Stimulated activated CD8-positive, alpha-beta memory T cell treated with anti-CD3 and anti-CD28 coated beads, Interleukin-12 subunit alpha, Interleukin-12 subunit beta, amount 100 ng/mL, for 24 hours (primary cell): ENCODE data around the gene EP400.
A peak's percentile ranks its signal among the peaks of the same experiment; 100 is the strongest.
"Not testable (repeated sequence)": the region's sequence is repeated elsewhere in the genome, so short reads cannot be mapped to it uniquely, and the experiment has no call there.

Source experiments
- DNase-seq: peaks from one replicate; pipeline ENCODE4 v3.0.0-alpha.2; 2020; ENCODE audit errors: extremely low read depth

The EP400 gene

GRCh38 chr12:132068250-132068649, 118.5 kb downstream of the EP400 start:
- DNase-seq: no peak

- no peak for DNase-seq
Observed at GRCh38 chr12:132069336-132069985, 119.7 kb downstream of the EP400 start.

- DNase-seq: no peak
Observed at GRCh38 chr12:132070298-132070697, 120.6 kb downstream of the EP400 start.

- DNase-seq: no peak
Observed at GRCh38 chr12:132071040-132071810, 121.5 kb downstream of the EP400 start.

GRCh38 chr12:132071830-132072384, 122.2 kb downstream of the EP400 start:
- no peak for DNase-seq

DNA sequence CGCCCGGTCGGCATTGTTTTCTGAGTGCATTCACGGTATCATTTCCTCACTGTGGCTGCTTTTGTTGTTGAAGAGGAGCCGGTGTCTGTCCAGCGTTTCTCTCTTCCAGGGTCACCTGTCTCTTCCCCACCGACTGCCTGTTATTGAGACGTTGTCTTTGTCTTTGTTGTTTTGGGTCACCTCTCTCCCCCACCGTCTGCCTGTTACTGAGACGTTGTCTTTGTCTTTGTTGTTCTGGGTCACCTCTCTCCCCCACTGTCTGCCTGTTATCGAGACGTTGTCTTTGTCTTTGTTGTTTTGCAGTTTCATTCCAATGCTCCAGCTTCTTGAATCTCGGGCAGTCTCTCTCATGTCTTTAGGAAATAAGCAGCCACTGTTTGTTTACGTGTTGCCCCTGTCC, 124.5 kb downstream of the EP400 start:
- no peak for DNase-seq

- no peak for DNase-seq
Observed at GRCh38 chr12:132075026-132075713, 125.4 kb downstream of the EP400 start.

DNA sequence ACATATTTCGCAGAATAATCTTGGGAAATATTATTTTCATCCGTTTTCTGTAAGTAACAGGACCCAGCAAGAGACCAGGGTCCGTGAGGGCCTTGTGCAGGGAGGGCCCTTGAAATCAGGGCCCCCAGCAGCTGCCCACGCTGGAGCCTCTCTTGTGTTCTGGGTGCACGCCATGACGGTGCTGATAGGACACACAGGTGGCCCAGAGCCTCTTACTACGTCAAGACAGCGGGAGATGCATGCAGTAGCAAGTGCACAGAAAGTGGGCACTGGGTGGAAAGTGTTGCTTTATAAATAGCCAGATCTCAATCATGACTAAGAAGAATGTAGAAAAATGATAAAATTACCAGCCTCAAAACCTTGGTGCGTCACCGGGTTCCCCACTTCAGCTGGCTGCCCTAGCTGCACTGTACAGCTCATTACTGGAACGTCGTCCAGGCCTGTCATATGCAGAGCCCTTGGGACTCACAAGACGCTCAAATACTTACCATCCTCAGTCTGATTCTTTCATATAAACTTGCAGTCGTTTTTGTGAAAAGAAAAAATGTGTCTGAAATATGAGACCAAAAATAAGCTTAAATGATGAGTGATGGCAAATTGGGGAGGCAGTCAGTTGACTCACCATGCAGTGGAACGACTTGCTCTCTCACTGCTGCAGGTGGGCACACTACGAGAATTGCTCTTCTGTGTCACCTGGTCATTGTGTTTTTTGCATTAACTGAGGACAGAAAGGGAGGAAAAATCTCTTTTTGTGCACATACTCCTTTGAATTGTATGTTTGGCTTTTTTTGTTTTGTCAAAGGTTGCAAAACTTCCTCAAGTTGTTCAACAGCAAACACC, 126.2 kb downstream of the EP400 start:
- DNase-seq: no peak

- no peak for DNase-seq
Observed at GRCh38 chr12:132076711-132077110, 127.0 kb downstream of the EP400 start.

GRCh38 chr12:132077322-132078100, 127.8 kb downstream of the EP400 start:
- no peak for DNase-seq

GRCh38 chr12:132078190-132078589, 128.4 kb downstream of the EP400 start:
- DNase-seq: no peak

DNA sequence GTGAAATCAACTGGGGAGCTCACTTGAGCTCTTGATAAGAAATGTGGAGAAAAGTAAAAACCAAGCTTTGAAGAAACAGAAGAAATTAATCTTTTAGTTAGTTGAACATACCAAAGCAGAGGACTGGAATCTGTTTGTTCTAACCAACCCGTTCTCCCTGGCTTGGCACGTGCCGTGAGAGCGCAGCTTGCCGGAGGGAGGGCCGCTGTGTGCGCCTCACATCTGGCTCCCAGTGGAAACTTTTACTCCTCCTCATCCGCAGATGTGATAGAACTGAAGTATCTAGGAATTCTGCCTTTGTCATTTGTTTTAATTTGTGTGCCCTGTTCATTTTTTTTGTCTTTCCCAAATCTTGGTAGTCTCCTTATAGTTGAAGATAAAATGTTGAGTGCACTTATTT, 129.5 kb downstream of the EP400 start:
- DNase-seq: no peak

GRCh38 chr12:132079695-132080094, 130.0 kb downstream of the EP400 start:
- no peak for DNase-seq

GRCh38 chr12:132080515-132080914, 130.8 kb downstream of the EP400 start:
- DNase-seq: not testable (repeated sequence)

- no peak for DNase-seq
Observed at GRCh38 chr12:132081423-132081822, 131.7 kb downstream of the EP400 start.

DNA sequence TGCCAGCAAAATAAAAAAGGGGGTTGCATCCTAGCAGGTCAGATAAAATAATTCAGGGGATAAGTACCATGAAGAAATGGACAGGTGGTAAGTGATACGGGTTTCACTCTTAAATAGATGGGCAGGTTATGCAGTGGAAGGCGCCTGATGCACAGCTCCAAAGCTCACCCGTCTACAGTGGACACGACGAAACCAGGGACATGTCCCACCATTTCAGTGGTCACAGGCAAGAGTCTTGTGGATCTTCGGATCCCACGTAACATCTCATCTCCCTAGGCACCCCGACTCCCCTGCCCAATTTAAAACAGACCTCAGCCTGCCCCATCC, 133.8 kb downstream of the EP400 start:
- DNase-seq: no peak

DNA sequence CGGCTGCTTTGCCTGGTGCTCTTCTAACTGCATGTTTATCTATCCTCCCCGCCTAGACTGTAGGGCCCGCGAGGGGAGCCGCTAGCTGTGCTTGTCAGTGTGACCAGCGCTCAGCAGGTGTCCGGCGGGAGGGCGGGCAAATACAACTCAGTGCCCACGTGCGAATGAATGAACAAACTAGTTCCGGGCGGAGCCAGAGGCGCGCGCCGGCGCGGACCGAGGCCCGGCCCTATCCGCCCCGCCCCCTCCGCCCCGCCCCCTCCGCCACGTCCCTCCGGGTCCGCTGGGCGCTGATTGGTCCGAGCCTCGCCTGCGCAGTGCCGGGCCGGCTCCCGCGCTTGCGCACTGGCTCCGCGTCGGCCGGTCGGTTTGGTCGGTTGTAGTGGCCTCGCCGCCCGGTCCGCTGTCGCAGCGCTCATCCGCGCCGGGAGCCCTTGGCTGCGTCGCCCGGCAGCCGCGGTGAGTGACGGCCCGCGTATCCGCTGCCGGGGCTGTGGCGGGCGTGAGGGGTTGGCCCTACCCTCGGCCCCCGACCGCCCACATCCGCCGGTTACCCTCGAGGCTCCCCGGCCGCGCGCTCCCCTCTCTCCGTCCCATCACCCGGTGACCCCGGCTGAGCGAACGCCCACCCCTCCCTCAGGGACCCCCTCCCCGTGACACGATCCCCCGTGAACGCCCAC, 134.3 kb downstream of the EP400 start:
- DNase-seq: peak; percentile 65

DNA sequence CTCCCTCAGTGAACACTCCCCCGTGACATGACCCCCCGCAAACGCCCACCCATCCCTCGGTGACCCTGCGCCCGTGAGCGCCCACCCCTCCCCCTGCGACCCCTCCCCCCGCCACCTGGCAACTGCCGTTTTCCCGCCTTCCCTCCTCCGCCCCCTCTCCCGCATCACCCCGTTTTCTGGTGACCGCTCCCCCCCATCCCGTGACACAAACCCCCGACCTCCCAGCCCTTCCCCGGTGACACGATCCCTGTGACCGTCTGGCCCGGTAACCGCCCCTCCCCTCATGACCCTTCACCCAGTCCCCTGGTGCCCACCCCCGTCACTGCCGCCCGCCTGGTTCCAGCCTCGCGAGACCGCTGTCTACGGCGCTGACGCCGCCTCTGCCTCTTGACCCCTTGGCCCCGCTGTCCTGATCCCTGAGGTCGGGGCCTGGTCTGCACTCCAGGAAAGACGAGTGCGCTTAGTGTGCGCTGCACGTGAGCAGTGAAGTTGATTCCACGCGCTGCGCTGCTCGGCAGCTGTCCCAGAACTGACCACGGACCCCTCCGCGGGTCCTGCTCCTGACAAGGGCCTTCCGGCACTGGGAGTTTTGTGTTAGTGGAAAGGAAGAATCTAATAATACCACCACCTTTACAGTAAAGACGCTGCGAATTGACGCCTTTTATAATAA, 135.0 kb downstream of the EP400 start:
- DNase-seq: no peak

GRCh38 chr12:132085291-132085635, 135.5 kb downstream of the EP400 start:
- DNase-seq: no peak

GRCh38 chr12:132089407-132089910, 139.7 kb downstream of the EP400 start:
- DNase-seq: no peak
